WTC11 (cell line): ENCODE results near the gene SLCO2A1.

Experiments
- AFF4 ChIP-seq: sonication (generic); formaldehyde crosslinking; IDR thresholded peaks from 2 replicates; pipeline ENCODE4 v1.8.1; 2023; ENCODE audit warnings: mild to moderate bottlenecking, missing genetic modification reagents, borderline replicate concordance
- ATF3 ChIP-seq: sonication (generic); formaldehyde crosslinking; conservative IDR thresholded peaks from 2 replicates; pipeline ENCODE4 v1.8.1; 2022; ENCODE audit warnings: mild to moderate bottlenecking, missing genetic modification reagents
- CTCF ChIP-seq: fragments of 200-600 bp; IDR thresholded peaks from 2 replicates; pipeline ENCODE4 v1.8.0; 2022; ENCODE audit warnings: antibody characterized with exemption
- E2F4 ChIP-seq: sonication (generic); formaldehyde crosslinking; IDR thresholded peaks from 2 replicates; pipeline ENCODE4 v1.8.1; 2022; ENCODE audit warnings: low read depth, mild to moderate bottlenecking, moderate library complexity, missing genetic modification reagents, borderline replicate concordance
- ESRRA ChIP-seq: sonication (generic); formaldehyde crosslinking; IDR thresholded peaks from 2 replicates; pipeline ENCODE4 v1.8.1; 2022; ENCODE audit warnings: mild to moderate bottlenecking, missing genetic modification reagents, borderline replicate concordance
- ETV6 ChIP-seq: sonication (generic); formaldehyde crosslinking; IDR thresholded peaks from 2 replicates; pipeline ENCODE4 v1.8.1; 2022; ENCODE audit warnings: mild to moderate bottlenecking, missing genetic modification reagents
- MAX ChIP-seq: sonication (generic); formaldehyde crosslinking; IDR thresholded peaks from 2 replicates; pipeline ENCODE4 v1.8.0; 2022; ENCODE audit warnings: mild to moderate bottlenecking, missing genetic modification reagents
- NR1H2 ChIP-seq: sonication (generic); formaldehyde crosslinking; IDR thresholded peaks from 2 replicates; pipeline ENCODE4 v1.9.0; 2021; ENCODE audit warnings: mild to moderate bottlenecking, moderate library complexity, missing genetic modification reagents
- NR2C2 ChIP-seq: sonication (generic); formaldehyde crosslinking; IDR thresholded peaks from 2 replicates; pipeline ENCODE4 v1.8.0; 2022; ENCODE audit warnings: mild to moderate bottlenecking, missing genetic modification reagents
- PRDM15 ChIP-seq: sonication (generic); formaldehyde crosslinking; IDR thresholded peaks from 2 replicates; pipeline ENCODE4 v1.8.0; 2022; ENCODE audit warnings: missing genetic modification reagents
- SOX15 ChIP-seq: fragments of 250-450 bp; sonication (Bioruptor Pico); IDR thresholded peaks from 2 replicates; pipeline ENCODE4 v1.9.0; 2021; ENCODE audit warnings: mild to moderate bottlenecking
- TEAD1 ChIP-seq: sonication (generic); formaldehyde crosslinking; IDR thresholded peaks from 2 replicates; pipeline ENCODE4 v1.8.0; 2022; ENCODE audit warnings: mild to moderate bottlenecking, missing genetic modification reagents
- TEAD4 ChIP-seq: sonication (generic); formaldehyde crosslinking; IDR thresholded peaks from 2 replicates; pipeline ENCODE4 v1.8.0; 2022; ENCODE audit warnings: mild to moderate bottlenecking, missing genetic modification reagents
- ZSCAN18 ChIP-seq: fragments of 250-450 bp; sonication (Bioruptor Pico); IDR thresholded peaks from 2 replicates; pipeline ENCODE4 v2.1.2; 2022; ENCODE audit warnings: mild to moderate bottlenecking, moderate library complexity

- no peak for TF ChIP-seq MAX
- no peak for TF ChIP-seq NR1H2
- no peak for TF ChIP-seq CTCF
- no peak for TF ChIP-seq PRDM15 (CRISPR knock-in tag)
- TF ChIP-seq TEAD4 (CRISPR knock-in tag) = no peak
- no peak for TF ChIP-seq TEAD1 (CRISPR knock-in tag)
- TF ChIP-seq ETV6 (CRISPR knock-in tag) = no peak
- TF ChIP-seq AFF4 (CRISPR knock-in tag) = no peak
- no peak for TF ChIP-seq ESRRA (CRISPR knock-in tag)
- no peak for TF ChIP-seq ATF3
- TF ChIP-seq NR2C2 (CRISPR knock-in tag) = no peak
- no peak for TF ChIP-seq SOX15 (CRISPR knock-in tag)
- TF ChIP-seq E2F4 = no peak
- no peak for TF ChIP-seq ZSCAN18 (CRISPR knock-in tag)
These were observed 45.3 kb upstream of the SLCO2A1 start for GRCh38 chr3:134074790-134075567.
